DOHH2 (cell line): ENCODE measurements around the gene CDCA7.

Experiments
- H3F3A ChIP-seq: fragments of 200-600 bp; sonication (generic), shearing (Covaris generic); 2 replicates; pipeline ENCODE4 v1.6.0; 2016; ENCODE audit warnings: antibody characterized with exemption, mild to moderate bottlenecking; ENCODE audit not compliant: control insufficient read depth, insufficient read depth
- H3K27ac ChIP-seq: fragments of 200-600 bp; sonication (generic); 2 replicates; pipeline ENCODE4 v1.5.1; 2014; ENCODE audit warnings: low read depth, mild to moderate bottlenecking, low read length, moderate library complexity
- H3K27me3 ChIP-seq: fragments of 200-600 bp; sonication (generic); 2 replicates; pipeline ENCODE4 v1.6.1; 2014; ENCODE audit warnings: mild to moderate bottlenecking, low read length, mixed read lengths; ENCODE audit not compliant: control insufficient read depth
- H3K36me3 ChIP-seq: fragments of 200-600 bp; sonication (generic); 2 replicates; pipeline ENCODE4 v1.6.1; 2014; ENCODE audit warnings: mild to moderate bottlenecking, low read length, moderate library complexity, mixed read lengths; ENCODE audit not compliant: control insufficient read depth
- H3K4me1 ChIP-seq: fragments of 200-600 bp; sonication (generic); 2 replicates; pipeline ENCODE4 v1.6.1; 2014; ENCODE audit warnings: mild to moderate bottlenecking, low read length, mixed read lengths; ENCODE audit not compliant: control insufficient read depth
- H3K4me2 ChIP-seq: fragments of 200-600 bp; sonication (generic); 2 replicates; pipeline ENCODE4 v1.6.0; 2014; ENCODE audit warnings: mild to moderate bottlenecking, low read length, moderate library complexity
- H3K4me3 ChIP-seq: fragments of 200-600 bp; sonication (generic); 2 replicates; pipeline ENCODE4 v1.5.1; 2014; ENCODE audit warnings: mild to moderate bottlenecking, low read length, mixed read lengths
- H3K79me2 ChIP-seq: fragments of 200-600 bp; sonication (generic); 2 replicates; pipeline ENCODE4 v1.6.1; 2014; ENCODE audit warnings: mild to moderate bottlenecking, low read length, mixed read lengths; ENCODE audit not compliant: control insufficient read depth
- H3K9me2 ChIP-seq: fragments of 200-600 bp; sonication (generic); replicated peaks from 2 replicates; pipeline ENCODE4 v1.6.1; 2014; ENCODE audit warnings: mild to moderate bottlenecking, low read length, mixed read lengths; ENCODE audit not compliant: control insufficient read depth
- H3K9me3 ChIP-seq: fragments of 200-600 bp; sonication (generic); 2 replicates; pipeline ENCODE4 v1.6.1; 2014; ENCODE audit warnings: antibody characterized with exemption, low read length, mixed read lengths; ENCODE audit not compliant: control insufficient read depth, insufficient read depth
- H4K20me1 ChIP-seq: fragments of 200-600 bp; sonication (generic); 2 replicates; pipeline ENCODE4 v1.6.0; 2014; ENCODE audit warnings: low read depth, mild to moderate bottlenecking, antibody characterized with exemption, low read length, moderate library complexity; ENCODE audit not compliant: control insufficient read depth, insufficient read depth
- EZH2phosphoT487 ChIP-seq: fragments of 200-600 bp; sonication (generic); IDR thresholded peaks from 2 replicates; pipeline ENCODE4 v1.6.1; 2017; ENCODE audit warnings: borderline replicate concordance, mild to moderate bottlenecking, antibody characterized with exemption, low read length, moderate library complexity, mixed read lengths
- TF ChIP-seq, protein P1 (sequence below): fragments of 200-600 bp; sonication (generic); IDR thresholded peaks from one replicate; pipeline ENCODE4 v1.5.1; 2014; ENCODE audit warnings: antibody characterized with exemption, mild to moderate bottlenecking, low read depth, low read length; ENCODE audit not compliant: poor library complexity, severe bottlenecking

CDCA7 gene

DNA sequence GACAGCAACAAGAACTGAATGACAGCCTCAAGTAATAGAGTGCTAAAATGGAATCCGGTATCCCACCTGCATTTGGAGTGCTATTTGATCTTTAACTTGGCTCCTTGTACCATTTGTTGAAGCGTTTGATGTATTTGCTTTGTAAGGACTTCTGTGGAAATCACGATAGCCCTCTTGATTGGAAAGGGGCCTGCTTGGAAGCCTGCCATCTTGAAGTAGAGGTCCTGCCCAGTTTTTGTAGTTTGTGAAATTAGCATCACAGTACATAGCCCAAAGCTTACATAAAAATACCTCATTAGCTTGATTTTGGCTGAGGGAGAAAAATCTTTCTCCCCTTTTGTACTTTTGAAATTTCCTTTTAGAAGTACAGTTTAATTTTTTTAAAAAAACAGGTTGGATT is 2.7 kb downstream of the CDCA7 start:
- Histone ChIP-seq H3F3A (peaks cover 24% of the 10 kb centered on the region), H3K4me2 (peak overlapping the region; percentile 86), H3K27me3 (no peaks in the 10 kb centered on the region), H3K79me2 (peaks cover 94% of the 10 kb centered on the region), H4K20me1 (peaks cover 22% of the 10 kb centered on the region), H3K36me3 (peaks cover 74% of the 10 kb centered on the region), H3K4me1 (peaks cover 64% of the 10 kb centered on the region), H3K4me3 (peak overlapping the region; percentile 93), H3K9me2 (no peaks in the 10 kb centered on the region), H3K9me3 (no peaks in the 10 kb centered on the region), H3K27ac (peak overlapping the region; percentile 93)
- TF ChIP-seq, protein P1, sequence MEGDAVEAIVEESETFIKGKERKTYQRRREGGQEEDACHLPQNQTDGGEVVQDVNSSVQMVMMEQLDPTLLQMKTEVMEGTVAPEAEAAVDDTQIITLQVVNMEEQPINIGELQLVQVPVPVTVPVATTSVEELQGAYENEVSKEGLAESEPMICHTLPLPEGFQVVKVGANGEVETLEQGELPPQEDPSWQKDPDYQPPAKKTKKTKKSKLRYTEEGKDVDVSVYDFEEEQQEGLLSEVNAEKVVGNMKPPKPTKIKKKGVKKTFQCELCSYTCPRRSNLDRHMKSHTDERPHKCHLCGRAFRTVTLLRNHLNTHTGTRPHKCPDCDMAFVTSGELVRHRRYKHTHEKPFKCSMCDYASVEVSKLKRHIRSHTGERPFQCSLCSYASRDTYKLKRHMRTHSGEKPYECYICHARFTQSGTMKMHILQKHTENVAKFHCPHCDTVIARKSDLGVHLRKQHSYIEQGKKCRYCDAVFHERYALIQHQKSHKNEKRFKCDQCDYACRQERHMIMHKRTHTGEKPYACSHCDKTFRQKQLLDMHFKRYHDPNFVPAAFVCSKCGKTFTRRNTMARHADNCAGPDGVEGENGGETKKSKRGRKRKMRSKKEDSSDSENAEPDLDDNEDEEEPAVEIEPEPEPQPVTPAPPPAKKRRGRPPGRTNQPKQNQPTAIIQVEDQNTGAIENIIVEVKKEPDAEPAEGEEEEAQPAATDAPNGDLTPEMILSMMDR, result no peak
- no peak for TF ChIP-seq EZH2phosphoT487

DNA sequence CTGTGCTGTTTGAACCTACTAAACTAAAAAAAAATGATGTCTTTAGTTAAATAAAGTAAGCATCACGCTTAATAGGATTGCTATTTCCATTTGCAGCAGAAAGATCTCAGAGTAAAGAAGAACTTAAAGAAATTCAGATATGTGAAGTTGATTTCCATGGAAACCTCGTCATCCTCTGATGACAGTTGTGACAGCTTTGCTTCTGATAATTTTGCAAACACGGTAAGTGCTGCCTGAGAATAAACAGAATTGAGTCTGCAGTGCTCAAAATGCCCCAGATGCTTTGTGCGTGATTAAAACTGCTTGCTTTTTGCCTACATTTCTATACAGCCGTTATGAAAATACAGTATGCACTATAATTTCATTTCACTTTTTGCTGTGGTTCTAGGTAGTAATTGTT is 3.9 kb downstream of the CDCA7 start:
- Histone ChIP-seq H3K4me3 (peak overlapping the region; percentile 93), H3K9me2 (no peaks in the 10 kb centered on the region), H3K36me3 (peaks cover 86% of the 10 kb centered on the region), H3K9me3 (no peaks in the 10 kb centered on the region), H3K27ac (peak overlapping the region; percentile 28), H3F3A (peaks cover 17% of the 10 kb centered on the region), H3K27me3 (no peaks in the 10 kb centered on the region), H3K4me1 (peaks cover 51% of the 10 kb centered on the region), H3K79me2 (peaks cover 94% of the 10 kb centered on the region), H4K20me1 (peaks cover 30% of the 10 kb centered on the region), H3K4me2 (peak overlapping the region; percentile 86)
- TF ChIP-seq EZH2phosphoT487, result no peak
- TF ChIP-seq, protein P1, result no peak

DNA sequence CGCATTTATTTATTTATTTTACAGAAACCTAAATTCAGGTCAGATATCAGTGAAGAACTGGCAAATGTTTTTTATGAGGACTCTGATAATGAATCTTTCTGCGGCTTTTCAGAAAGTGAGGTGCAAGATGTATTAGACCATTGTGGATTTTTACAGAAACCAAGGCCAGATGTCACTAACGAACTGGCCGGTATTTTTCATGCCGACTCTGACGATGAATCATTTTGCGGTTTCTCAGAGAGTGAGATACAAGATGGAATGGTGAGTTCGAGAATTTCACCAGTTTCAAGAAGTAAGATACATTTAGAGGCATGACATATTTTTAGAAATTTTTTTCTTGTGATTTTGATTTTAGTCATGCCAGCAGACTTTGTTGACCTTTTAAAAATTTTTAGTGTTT is 4.6 kb downstream of the CDCA7 start:
- Histone ChIP-seq H3K36me3 (peaks cover 92% of the 10 kb centered on the region), H3K27me3 (no peaks in the 10 kb centered on the region), H3K4me3 (peak overlapping the region; percentile 93), H3K9me3 (no peaks in the 10 kb centered on the region), H3K9me2 (no peaks in the 10 kb centered on the region), H3K4me1 (peaks cover 48% of the 10 kb centered on the region), H3K4me2 (peak overlapping the region; percentile 86), H3F3A (peaks cover 11% of the 10 kb centered on the region), H3K27ac (peak overlapping the region; percentile 28), H3K79me2 (peaks cover 99% of the 10 kb centered on the region), H4K20me1 (peaks cover 30% of the 10 kb centered on the region)
- no peak for TF ChIP-seq EZH2phosphoT487
- TF ChIP-seq, protein P1, result no peak
